DMS153 treated with DMSO at 0.1 percent for 48 hours (cell line): Measurements from ENCODE around the gene SYTL2.
A peak's percentile ranks its signal among the peaks of the same experiment; 100 is the strongest.
"Not testable (repeated sequence)": the region's sequence is repeated elsewhere in the genome, so short reads cannot be mapped to it uniquely, and the experiment has no call there.

Source experiments
- DNase-seq: peaks from one replicate; lab custom pipeline; 2025; ENCODE audit not compliant: unreplicated experiment; lab: John Stamatoyannopoulos, UW

Gene SYTL2, protein sequence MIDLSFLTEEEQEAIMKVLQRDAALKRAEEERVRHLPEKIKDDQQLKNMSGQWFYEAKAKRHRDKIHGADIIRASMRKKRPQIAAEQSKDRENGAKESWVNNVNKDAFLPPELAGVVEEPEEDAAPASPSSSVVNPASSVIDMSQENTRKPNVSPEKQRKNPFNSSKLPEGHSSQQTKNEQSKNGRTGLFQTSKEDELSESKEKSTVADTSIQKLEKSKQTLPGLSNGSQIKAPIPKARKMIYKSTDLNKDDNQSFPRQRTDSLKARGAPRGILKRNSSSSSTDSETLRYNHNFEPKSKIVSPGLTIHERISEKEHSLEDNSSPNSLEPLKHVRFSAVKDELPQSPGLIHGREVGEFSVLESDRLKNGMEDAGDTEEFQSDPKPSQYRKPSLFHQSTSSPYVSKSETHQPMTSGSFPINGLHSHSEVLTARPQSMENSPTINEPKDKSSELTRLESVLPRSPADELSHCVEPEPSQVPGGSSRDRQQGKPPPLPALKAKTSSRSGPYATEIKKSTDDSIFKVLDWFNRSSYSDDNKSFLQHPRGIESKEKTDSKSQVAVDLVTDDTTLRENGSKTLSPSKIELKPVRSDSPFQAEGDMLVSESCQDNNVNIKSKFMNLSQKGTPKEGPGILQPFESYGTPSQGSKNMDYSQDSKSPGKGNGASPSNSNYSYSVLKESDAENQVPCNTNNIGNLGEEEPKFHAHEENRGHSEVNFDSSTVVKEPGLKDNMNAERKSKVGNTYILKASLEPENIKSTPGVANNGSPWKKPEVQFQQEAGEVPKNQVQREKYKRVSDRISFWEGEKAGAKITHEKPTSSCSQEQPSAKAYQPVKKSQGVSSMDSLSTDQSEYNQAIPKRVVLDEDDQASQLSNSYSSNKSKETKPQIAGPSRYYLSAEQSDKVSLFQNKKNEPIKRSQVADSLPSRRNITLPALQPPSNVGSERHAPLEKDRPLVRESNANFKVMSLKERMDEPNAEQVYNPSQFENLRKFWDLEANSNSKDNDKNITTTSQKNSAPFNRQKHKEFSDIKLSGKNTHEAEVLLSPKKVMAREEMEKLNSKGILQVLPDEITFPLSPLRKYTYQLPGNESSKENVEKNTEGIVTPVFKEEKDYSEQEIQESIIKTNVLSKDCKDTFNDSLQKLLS (N-terminal part only)

DNA sequence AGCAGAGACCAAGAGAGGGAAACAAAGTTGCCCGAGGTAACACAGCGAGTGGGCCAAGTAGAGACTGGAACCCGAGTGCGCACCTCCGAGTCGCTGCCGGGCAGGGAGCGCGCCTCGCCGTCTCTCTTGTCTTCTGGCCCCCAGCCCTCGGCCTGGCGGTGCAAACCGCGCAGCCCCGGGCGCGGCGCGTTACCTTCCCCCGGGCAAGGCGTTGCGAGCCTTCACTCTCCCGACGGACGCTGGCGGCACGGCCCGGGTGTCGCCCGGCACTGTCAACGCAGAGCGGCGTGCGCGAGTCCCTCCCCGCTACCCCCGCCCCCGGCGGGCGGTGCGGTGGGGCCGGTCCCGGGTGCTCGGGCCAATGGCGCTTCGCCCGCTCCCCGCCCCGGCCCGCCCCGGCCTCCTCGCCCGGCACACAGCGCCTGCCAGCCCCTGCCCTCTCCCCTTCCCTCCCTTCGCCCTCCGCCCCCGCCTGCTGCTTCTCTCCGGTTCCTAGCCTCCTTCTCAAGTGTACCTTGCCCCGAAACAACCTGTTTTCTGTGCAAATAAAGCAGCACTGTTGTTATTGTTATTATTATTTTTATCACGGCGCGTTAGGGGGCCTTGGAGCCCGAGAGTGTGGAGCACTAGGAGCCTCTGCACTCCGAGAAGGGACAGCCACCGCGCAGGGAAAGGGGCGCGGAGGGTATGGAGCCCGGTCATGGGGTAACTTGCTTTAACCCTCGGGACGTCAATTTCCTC lies at the start of gene SYTL2:
Gene SYTL2, minus strand, starts transcription at position 271 of the 741 bp plus-strand sequence. CDS start 53,416 bp downstream, outside the sequence.
- peak; percentile 13 for DNase-seq

DNA sequence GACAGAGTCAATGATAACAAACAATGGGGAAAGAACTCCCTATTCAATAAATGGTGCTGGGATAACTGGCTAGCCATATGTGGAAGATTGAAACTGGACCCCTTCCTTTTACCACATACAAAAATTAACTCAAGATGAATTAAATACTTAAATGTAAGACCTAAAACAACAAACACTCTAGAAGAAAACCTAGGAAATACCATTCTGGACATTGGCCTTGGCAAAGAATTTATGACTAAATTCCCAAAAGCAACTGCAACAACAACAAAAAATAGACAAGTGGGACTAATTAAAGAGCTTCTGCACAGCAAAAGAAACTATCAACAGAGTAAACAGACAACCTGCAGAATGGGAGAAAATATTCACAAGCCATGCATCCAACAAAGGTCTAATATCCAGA lies 48.6 kb upstream of the SYTL2 start:
- DNase-seq: not testable (repeated sequence)

DNA sequence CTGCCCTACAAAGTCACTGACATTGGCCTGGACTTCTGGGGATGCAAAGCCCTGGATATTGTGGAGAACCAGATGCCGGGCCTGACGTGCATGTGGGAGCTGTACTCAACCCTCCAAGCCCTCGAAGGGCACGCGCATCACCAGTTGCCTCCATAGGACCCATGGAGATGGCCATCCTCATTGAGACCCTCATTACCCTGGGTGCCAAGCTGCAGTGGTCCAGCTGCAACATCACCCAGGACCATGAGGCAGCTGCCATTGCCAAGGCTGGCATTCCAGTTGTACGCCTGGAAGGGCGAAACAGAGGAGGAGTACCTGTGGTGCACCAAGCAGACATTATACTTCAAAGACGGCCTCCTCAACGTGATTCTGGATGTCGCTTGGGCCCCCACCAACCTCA lies 46.2 kb upstream of the SYTL2 start:
- DNase-seq: no peak

DNA sequence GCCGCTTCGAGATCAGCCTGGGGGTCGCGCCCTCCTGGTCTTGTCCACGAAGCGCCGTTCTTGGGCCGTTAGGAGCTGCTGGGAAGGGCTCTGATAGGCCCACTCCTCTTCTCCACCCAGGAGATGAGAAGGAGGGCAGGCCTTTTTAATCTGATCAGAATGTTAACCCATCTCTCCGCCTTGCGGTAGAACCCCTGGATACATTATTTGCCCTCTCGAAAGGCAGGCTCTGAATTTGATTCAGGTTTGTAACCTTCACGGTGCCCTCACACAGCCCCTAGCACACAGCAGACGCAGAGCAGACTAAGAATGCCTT lies 44.4 kb upstream of the SYTL2 start, which contains the start of gene CCDC83:
Gene CCDC83, plus strand, starts transcription at position 43 of the 316 bp plus-strand sequence. CDS start 9,741 bp downstream, outside the sequence.
- DNase-seq: no peak

DNA sequence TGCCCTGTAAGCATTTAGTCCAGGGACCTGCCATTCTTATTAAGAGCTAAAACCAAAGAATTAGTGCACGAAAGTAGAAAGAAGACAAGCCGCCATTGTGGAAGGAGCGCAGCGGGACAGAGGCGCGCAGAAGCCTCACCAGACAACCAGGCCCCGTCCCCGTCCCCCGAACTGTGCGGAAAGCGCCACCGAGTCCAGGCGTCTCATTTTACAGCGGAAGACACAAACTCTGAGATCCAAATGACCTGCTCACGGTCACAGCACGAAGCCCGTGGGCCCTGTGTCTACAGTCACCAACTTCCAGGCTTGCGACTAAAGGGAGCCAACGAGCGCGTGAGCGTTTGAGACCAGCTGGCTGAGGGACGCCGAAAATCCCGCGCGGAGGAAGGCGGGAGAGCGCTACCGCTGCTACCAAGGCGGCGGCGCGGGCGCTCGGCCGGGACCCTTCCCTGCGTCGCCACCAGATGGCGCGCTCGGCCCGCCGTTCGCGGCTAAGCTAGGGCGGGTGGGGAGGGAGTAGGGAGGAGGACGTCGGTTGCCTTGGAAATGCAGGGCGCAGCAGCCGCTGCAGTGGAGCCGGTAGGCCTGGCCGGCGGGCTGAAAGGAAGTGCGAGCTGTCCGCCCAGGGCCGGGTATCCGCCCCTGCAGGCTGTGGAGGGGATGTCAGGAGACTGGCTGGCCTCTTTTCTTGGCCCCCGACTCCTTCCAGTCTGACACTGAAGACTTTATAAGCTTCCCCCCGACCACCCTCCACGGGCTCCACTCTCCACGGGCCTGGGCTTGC lies 43.8 kb upstream of the SYTL2 start:
- peak; percentile 89 for DNase-seq

DNA sequence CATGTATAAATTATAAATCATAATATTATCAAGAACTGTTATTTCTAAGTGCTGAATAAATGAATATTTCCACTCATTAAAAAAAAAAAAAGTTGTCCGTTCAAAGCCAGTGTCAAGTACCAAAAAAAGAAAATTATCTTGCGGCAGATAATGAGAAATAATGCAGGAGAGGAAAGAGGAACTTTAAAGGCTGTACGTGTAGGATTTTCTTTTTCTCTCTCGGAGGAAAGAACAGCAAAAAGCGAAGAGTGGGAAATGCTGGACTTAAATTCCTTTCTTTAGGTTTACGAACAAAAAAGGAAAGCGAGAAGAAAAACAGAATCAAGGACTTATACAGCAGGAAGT lies 43.2 kb upstream of the SYTL2 start:
- DNase-seq: no peak

DNA sequence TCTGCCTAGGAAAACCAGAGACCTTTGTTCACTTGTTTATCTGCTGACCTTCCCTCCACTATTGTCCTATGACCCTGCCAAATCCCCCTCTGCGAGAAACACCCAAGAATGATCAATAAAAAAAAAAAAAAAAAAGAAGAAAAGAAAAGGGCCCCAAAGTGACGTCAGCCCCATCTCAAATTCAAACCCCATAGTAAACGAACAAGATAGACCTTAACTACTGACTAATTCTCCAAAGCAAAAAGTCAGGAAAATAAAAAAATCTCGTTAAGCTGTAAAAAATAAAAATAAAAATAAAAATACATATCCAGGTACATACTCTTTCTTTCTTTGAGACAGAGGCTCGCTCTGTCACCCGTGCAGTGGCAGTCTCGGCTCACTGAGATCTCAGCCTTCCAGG lies 42.6 kb upstream of the SYTL2 start:
- not testable (repeated sequence) for DNase-seq

DNA sequence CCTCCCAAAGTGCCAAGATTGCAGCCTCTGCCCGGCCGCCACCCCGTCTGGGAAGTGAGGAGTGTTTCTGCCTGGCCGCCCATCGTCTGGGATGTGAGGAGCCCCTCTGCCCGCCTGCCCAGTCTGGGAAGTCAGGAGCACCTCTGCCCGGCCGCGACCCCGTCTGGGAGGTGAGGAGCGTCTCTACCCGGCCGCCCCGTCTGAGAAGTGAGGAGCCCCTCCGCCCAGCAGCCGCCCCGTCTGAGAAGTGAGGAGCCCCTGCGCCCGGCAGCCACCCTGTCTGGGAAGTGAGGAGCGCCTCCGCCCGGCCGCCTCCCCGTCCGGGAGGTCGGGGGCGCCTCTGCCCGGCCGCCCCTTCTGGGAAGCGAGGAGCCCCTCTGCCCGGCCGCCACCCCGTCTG lies 41.8 kb upstream of the SYTL2 start:
- not testable (repeated sequence) for DNase-seq

DNA sequence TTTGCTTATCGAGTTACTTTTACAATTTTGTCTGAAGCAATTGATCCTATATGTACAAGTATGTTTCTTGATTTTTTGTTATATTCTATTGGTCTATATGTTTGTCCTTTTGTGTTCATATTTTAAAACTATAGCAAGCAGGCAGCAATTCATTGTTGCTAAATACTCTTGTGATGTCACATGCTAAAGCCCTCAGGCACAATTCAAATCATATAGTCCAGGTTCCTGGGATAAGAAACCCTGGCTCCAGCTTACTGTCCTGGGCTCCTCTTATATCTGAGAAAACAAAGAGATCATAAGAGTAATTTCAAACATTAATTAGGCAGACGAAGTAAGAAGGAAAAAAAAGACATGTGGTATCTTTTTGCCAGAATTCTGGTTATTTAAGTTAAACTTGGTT lies 37.6 kb upstream of the SYTL2 start:
- DNase-seq: no peak

DNA sequence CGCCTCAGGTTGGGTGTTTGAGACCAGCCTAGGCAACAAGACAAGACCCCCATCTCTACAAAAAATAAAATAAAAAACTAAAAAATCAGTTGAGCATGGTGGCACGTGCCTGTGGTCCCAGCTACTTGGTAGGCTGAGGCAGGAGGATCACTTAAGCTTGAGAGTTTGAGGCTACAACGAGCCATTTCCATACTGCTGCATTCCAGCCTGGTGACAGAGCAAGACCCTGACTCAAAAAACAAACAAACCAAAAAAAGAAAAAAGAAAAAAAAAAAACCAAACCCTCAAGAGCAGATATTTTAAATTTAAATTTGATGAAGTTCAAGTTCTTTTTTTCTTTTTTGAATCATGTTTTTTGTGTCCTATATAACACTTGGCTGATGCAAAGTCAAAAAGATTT lies 37.1 kb upstream of the SYTL2 start:
- DNase-seq: no peak

DNA sequence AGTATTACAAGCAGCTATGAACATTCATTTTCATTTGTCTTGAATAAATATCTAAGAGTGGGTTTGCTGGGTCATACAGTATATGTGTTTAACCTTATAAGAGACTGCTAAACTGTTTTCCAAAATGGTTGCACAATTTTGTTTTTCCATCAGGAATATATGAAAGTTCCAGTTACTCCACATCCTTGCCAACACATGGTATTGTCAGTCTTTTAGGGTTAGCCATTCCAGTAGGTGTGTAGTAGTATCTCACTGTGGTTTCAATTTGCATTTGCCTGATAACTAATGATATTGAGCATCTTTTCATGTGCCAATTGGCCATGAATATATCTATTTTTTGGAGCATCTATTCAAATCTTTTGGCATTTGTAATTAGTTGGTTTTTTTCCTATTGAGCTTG lies 36.5 kb upstream of the SYTL2 start:
- DNase-seq: no peak

DNA sequence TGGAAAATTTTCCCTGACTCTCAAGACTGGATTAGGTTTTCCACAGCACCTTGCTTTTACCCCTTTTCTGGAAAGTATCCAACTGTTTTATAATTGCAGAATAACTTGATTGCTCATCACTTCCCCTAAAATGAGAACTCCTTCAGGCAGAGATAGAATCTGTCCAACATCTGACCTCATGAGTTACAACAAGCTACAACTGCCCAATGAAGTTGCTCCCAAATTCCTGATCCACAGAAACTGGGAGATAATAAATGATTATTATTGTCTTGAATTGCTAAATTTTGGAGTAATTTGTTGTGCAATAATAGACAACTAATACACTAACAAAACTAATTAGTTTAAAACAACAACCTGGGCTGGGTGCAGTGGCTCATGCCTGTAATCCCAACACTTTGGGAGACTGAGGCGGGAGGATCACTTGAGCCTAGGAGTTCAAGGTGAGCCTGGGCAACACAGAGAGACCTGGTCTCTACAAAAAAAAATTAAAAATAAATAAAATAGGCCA lies 34.2 kb upstream of the SYTL2 start:
- no peak for DNase-seq

DNA sequence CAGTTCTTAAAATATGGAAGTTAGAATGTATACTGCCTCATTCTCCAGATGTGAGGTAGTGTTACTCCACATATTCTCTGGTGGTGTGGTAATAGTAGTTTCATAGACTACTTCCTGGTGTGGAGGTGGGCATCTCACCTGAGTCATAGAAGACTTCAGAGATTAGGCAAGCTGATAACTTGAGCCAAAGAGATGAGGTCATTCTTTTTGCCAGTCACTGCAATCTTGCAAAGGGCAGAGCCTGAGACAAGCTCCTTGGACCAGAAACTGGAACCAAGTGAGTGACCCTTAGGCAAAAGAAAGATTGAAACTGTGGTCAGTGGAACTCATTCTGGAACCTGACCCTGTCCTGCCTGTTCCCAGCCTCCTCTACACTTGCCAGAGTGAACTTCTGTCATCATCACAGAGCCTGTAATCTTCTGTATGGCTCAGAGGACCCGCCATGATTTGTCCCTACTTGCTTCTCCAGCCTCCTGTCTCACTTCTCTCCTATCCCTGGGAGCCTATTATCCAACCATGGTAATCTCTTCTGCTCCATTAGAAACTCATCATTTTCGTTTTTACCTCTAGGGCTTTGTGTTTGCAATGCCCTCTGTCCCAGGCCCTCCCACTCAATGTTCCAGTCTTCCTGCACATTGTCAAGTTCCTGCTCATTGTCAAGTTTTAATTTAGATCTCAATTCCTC lies 33.6 kb upstream of the SYTL2 start:
- no peak for DNase-seq

DNA sequence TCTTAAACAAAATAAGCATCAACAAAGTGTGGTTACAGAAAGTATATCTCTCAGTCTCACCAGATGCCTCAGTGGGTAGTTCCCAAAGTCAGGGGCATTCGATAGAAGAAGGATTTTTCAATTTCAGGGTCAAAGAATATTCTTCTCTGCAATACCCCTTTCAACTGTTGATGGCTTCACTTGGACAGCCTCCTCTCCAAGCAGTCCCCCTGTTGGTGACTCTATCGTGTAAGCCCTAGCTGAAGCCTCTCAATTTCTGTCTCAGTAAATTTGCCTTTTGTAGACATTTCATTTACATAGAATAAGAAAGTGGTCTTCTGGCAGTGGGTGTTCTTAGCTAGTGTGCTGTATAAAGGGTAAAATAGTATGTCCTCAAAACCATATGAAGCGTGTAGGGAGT lies 33.0 kb upstream of the SYTL2 start:
- DNase-seq: no peak

DNA sequence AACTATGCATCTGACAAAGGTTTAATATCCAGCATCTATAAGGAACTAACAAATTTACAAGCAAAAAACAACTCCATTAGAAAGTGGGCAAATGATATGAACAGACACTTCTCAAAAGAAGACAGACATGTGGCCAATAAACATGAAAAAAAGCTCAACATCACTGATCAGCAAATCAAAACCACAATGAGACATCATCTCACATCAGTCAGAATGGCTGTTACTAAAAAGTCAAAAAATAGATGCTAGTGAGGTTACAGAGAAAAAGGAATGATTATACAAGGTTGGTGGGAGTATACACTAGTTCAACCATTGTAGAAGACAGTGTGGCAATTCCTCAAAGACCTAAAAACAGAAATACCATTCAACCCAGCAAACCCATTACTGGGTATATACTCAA lies 30.0 kb upstream of the SYTL2 start:
- not testable (repeated sequence) for DNase-seq

DNA sequence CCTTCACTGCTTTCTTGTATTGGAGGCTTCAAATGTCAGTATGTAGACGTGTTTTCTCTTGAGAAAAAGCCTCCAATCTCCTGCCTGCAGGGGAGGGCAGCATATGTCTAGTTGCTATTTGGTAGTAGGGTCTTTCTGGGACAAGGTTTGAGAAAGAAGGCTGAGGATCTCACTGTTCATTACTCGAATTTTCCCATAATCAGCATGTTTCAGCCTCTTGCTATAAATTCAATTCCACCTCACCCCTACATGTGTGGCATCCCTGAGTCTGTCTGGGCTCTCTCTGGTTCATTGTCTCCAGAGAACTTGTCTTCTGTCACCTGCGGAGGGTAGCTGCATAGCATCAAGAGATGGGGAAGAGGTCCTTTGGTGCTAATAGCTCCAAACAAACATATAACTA lies 24.8 kb upstream of the SYTL2 start:
- DNase-seq: no peak

DNA sequence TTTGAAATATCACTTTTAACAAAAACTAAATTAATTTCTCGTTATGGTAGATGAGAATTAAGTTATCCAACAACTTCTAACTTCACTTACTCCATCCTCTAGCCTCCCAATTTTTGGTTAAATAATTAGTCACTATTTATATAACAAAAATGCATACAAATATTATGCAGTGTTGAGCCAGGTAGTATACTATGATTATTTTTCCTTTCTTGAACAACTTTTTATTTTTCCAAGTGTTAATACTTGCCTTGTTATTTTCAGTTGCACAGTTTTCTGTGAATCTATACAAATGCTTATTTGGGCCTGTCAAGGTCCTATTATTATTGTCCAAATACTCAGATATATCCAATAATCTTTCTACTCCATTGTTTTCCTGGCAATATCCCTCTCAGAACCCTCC lies 24.3 kb upstream of the SYTL2 start:
- no peak for DNase-seq

DNA sequence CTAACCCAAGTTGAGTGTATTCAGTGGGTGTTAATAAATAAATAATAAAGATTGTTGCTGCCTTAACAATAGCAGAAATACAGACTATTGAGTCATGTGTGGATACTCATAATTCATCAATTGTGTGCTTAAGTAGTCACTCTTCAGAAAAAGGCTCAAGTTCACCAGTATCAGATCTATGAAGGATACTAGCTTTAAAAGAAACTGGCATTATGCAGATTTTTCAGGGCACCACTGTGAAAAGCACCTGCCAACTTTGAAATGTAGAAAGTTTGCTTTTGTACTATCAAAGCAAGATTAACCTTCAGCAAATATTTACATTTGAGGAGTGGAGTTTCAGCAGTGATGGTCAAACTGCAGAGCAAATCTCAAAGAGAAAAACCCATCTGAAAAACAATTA lies 20.1 kb upstream of the SYTL2 start:
- DNase-seq: no peak

DNA sequence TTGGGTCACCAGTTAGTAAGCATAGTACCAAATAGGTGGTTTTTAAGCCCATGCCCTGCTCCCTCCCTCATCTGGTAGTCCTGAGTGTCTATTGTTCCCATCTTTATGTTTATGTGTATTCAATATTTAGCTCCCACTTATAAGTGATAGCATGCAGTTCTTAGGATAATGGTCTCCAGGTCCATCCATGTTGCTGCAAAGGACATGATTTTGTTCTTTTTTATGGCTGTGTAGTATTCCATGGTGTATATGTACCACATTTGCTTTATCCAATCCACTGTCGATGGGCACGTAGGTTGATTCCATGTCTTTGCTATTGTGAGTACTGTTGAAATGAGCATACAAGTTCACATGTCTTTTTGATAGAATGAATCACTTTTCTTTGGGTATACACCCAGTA lies 18.2 kb upstream of the SYTL2 start:
- no peak for DNase-seq

DNA sequence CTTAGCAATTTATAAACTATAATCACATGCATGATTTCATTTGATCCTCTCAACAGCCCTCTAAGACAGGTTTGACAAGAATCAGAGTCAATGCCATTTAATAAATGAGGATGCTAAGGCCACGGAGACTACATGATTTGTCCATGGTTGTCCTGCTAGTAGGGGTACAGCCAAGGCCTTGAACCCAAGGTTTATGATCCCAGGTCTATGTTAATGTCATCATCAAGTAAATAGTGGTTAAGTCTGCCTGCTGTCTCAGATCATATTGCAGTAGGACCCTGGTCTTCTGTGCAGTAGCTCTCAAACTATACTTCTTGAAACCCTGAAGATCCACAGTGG lies 17.7 kb upstream of the SYTL2 start:
- DNase-seq: no peak
